ENCODE measurements around the gene DNAH17.

The DNAH17 gene

GRCh38 chr17:78417531-78417909 lies 159.7 kb downstream of the DNAH17 start:
- no peak overlapping the region for H3K4me3 ChIP-seq (ENCODE audit: low read length in 2 of 2)
- no peak overlapping the region for H3K9ac ChIP-seq (ENCODE audit: low read length in 2 of 2)
- H3K27me3 ChIP-seq (ENCODE audit: control insufficient read depth in 1 of 2, insufficient read depth in 2 of 2, low read length in 2 of 2), result no peaks in the 10 kb centered on the region
- H3K27ac ChIP-seq (ENCODE audit: low read length), result peak overlapping the region; percentile 74
- H3K4me1 ChIP-seq (ENCODE audit: control insufficient read depth, insufficient read depth, low read length), result peaks cover 31% of the 10 kb centered on the region
- peaks cover 12 to 17% of the 10 kb centered on the region in 2 donors for H3K36me3 ChIP-seq (ENCODE audit: control insufficient read depth in 2 of 2, insufficient read depth in 2 of 2, low read length in 2 of 2)
- H3K9me3 ChIP-seq (ENCODE audit: control insufficient read depth in 2 of 2, low read length in 2 of 2), result no peaks in the 10 kb centered on the region

- Histone ChIP-seq H3K27ac (ENCODE audit: low read length) (peak overlapping the region; percentile 74), H3K9me3 (ENCODE audit: control insufficient read depth in 2 of 2, low read length in 2 of 2) (no peaks in the 10 kb centered on the region), H3K27me3 (ENCODE audit: control insufficient read depth in 1 of 2, insufficient read depth in 2 of 2, low read length in 2 of 2) (no peaks in the 10 kb centered on the region), H3K9ac (ENCODE audit: low read length in 2 of 2) (peak overlapping the region in 1 of 2 donors; percentile 42), H3K4me3 (ENCODE audit: low read length in 2 of 2) (no peak overlapping the region), H3K4me1 (ENCODE audit: control insufficient read depth, insufficient read depth, low read length) (peaks cover 31% of the 10 kb centered on the region), H3K36me3 (ENCODE audit: control insufficient read depth in 2 of 2, insufficient read depth in 2 of 2, low read length in 2 of 2) (peaks cover 12 to 19% of the 10 kb centered on the region in 2 donors)
Measured at GRCh38 chr17:78416791-78417530, 160.2 kb downstream of the DNAH17 start.

GRCh38 chr17:78415821-78416711 lies 161.1 kb downstream of the DNAH17 start:
- peak overlapping the region in 1 of 2 donors; percentile 42 for H3K9ac ChIP-seq (ENCODE audit: low read length in 2 of 2)
- peaks cover 32% of the 10 kb centered on the region for H3K4me1 ChIP-seq (ENCODE audit: control insufficient read depth, insufficient read depth, low read length)
- H3K4me3 ChIP-seq (ENCODE audit: low read length in 2 of 2), result no peak overlapping the region

GRCh38 chr17:78414178-78415162 lies 162.7 kb downstream of the DNAH17 start:
- Histone ChIP-seq H3K36me3 (ENCODE audit: control insufficient read depth in 2 of 2, insufficient read depth in 2 of 2, low read length in 2 of 2) (peaks cover 2 to 4% of the 10 kb centered on the region in 2 donors), H3K4me1 (ENCODE audit: control insufficient read depth, insufficient read depth, low read length) (peaks cover 25% of the 10 kb centered on the region), H3K4me3 (ENCODE audit: low read length in 2 of 2) (no peak overlapping the region), H3K9ac (ENCODE audit: low read length in 2 of 2) (no peak overlapping the region), H3K27ac (ENCODE audit: low read length) (peak overlapping the region; percentile 24), H3K9me3 (ENCODE audit: control insufficient read depth in 2 of 2, low read length in 2 of 2) (no peaks in the 10 kb centered on the region), H3K27me3 (ENCODE audit: control insufficient read depth in 1 of 2, insufficient read depth in 2 of 2, low read length in 2 of 2) (no peaks in the 10 kb centered on the region)

More at GRCh38 chr17:78415821-78416711, 161.1 kb downstream of the DNAH17 start:
- Histone ChIP-seq H3K27me3 (ENCODE audit: control insufficient read depth in 1 of 2, insufficient read depth in 2 of 2, low read length in 2 of 2) (no peaks in the 10 kb centered on the region), H3K36me3 (ENCODE audit: control insufficient read depth in 2 of 2, insufficient read depth in 2 of 2, low read length in 2 of 2) (peaks cover 8 to 13% of the 10 kb centered on the region in 2 donors), H3K9me3 (ENCODE audit: control insufficient read depth in 2 of 2, low read length in 2 of 2) (no peaks in the 10 kb centered on the region), H3K27ac (ENCODE audit: low read length) (peak overlapping the region; percentile 74)

GRCh38 chr17:78412403-78412802 lies 164.8 kb downstream of the DNAH17 start:
- no peak overlapping the region for H3K4me3 ChIP-seq (ENCODE audit: low read length in 2 of 2)
- H3K9me3 ChIP-seq (ENCODE audit: control insufficient read depth in 2 of 2, low read length in 2 of 2), result no peaks in the 10 kb centered on the region
- H3K27ac ChIP-seq (ENCODE audit: low read length), result no peak overlapping the region
- peaks cover 32% of the 10 kb centered on the region for H3K4me1 ChIP-seq (ENCODE audit: control insufficient read depth, insufficient read depth, low read length)
- H3K36me3 ChIP-seq (ENCODE audit: control insufficient read depth in 2 of 2, insufficient read depth in 2 of 2, low read length in 2 of 2), result peaks cover 0 to 4% of the 10 kb centered on the region in 2 donors
- H3K9ac ChIP-seq (ENCODE audit: low read length in 2 of 2), result no peak overlapping the region
- no peaks in the 10 kb centered on the region for H3K27me3 ChIP-seq (ENCODE audit: control insufficient read depth in 1 of 2, insufficient read depth in 2 of 2, low read length in 2 of 2)

- Histone ChIP-seq H3K4me3 (ENCODE audit: low read length in 2 of 2) (no peak overlapping the region), H3K9me3 (ENCODE audit: control insufficient read depth in 2 of 2, low read length in 2 of 2) (no peaks in the 10 kb centered on the region), H3K4me1 (ENCODE audit: control insufficient read depth, insufficient read depth, low read length) (peaks cover 25% of the 10 kb centered on the region), H3K27me3 (ENCODE audit: control insufficient read depth in 1 of 2, insufficient read depth in 2 of 2, low read length in 2 of 2) (no peaks in the 10 kb centered on the region), H3K9ac (ENCODE audit: low read length in 2 of 2) (no peak overlapping the region), H3K36me3 (ENCODE audit: control insufficient read depth in 2 of 2, insufficient read depth in 2 of 2, low read length in 2 of 2) (peaks cover 0 to 12% of the 10 kb centered on the region in 2 donors), H3K27ac (ENCODE audit: low read length) (peak overlapping the region; percentile 18)
Measured at GRCh38 chr17:78411241-78411857, 165.8 kb downstream of the DNAH17 start.

- Histone ChIP-seq H3K36me3 (ENCODE audit: control insufficient read depth in 2 of 2, insufficient read depth in 2 of 2, low read length in 2 of 2) (peaks cover 6 to 18% of the 10 kb centered on the region in 2 donors), H3K4me1 (ENCODE audit: control insufficient read depth, insufficient read depth, low read length) (peaks cover 17% of the 10 kb centered on the region), H3K9ac (ENCODE audit: low read length in 2 of 2) (no peak overlapping the region), H3K9me3 (ENCODE audit: control insufficient read depth in 2 of 2, low read length in 2 of 2) (no peaks in the 10 kb centered on the region), H3K27ac (ENCODE audit: low read length) (no peak overlapping the region), H3K4me3 (ENCODE audit: low read length in 2 of 2) (no peak overlapping the region), H3K27me3 (ENCODE audit: control insufficient read depth in 1 of 2, insufficient read depth in 2 of 2, low read length in 2 of 2) (no peaks in the 10 kb centered on the region)
Measured at GRCh38 chr17:78409191-78409928, 167.8 kb downstream of the DNAH17 start.

- H3K27ac ChIP-seq (ENCODE audit: low read length), result no peak overlapping the region
- H3K4me1 ChIP-seq (ENCODE audit: control insufficient read depth, insufficient read depth, low read length), result peaks cover 17% of the 10 kb centered on the region
Measured at GRCh38 chr17:78408476-78409050, 168.6 kb downstream of the DNAH17 start.

GRCh38 chr17:78407387-78408000 lies 169.7 kb downstream of the DNAH17 start:
- Histone ChIP-seq H3K9me3 (ENCODE audit: control insufficient read depth in 2 of 2, low read length in 2 of 2) (no peaks in the 10 kb centered on the region), H3K4me3 (ENCODE audit: low read length in 2 of 2) (no peak overlapping the region), H3K9ac (ENCODE audit: low read length in 2 of 2) (no peak overlapping the region), H3K4me1 (ENCODE audit: control insufficient read depth, insufficient read depth, low read length) (peaks cover 17% of the 10 kb centered on the region), H3K27ac (ENCODE audit: low read length) (no peak overlapping the region), H3K27me3 (ENCODE audit: control insufficient read depth in 1 of 2, insufficient read depth in 2 of 2, low read length in 2 of 2) (no peaks in the 10 kb centered on the region), H3K36me3 (ENCODE audit: control insufficient read depth in 2 of 2, insufficient read depth in 2 of 2, low read length in 2 of 2) (peaks cover 23 to 31% of the 10 kb centered on the region in 2 donors)

More at GRCh38 chr17:78408476-78409050, 168.6 kb downstream of the DNAH17 start:
- no peaks in the 10 kb centered on the region for H3K27me3 ChIP-seq (ENCODE audit: control insufficient read depth in 1 of 2, insufficient read depth in 2 of 2, low read length in 2 of 2)
- H3K9ac ChIP-seq (ENCODE audit: low read length in 2 of 2), result peak overlapping the region in 1 of 2 donors; percentile 13
- H3K9me3 ChIP-seq (ENCODE audit: control insufficient read depth in 2 of 2, low read length in 2 of 2), result no peaks in the 10 kb centered on the region
- H3K4me3 ChIP-seq (ENCODE audit: low read length in 2 of 2), result no peak overlapping the region
- H3K36me3 ChIP-seq (ENCODE audit: control insufficient read depth in 2 of 2, insufficient read depth in 2 of 2, low read length in 2 of 2), result peaks cover 14 to 23% of the 10 kb centered on the region in 2 donors

All from stomach smooth muscle (tissue), 2 donors.